Measurements from ENCODE around the gene RELA. TPM values are rescaled to one million over a fixed set of nuclear protein-coding genes. Genes with fewer than 3 reads are reported as not detected.

RELA gene
- total and polyA plus RNA-seq, 12 donors, result 28.9 to 55.2 (median 38.7) TPM

GRCh38 chr11:65636108-65637031, 26.3 kb downstream of the RELA start:
- intact Hi-C loops (cut with DNase I), result loop anchor here in 3 of 10 donors (10.0 kb wide), 3 partner anchors 58 to 348 kb away; partner anchors contain the start of gene SNX32 (in 1 of the 3)
- Histone ChIP-seq H3K27me3 (no peaks in the 10 kb centered on the region), H3K4me1 (peaks cover 21 to 46% (median 42%) of the 10 kb centered on the region in 9 donors), H3K9me3 (no peaks in the 10 kb centered on the region), H3K36me3 (peaks cover 14 to 70% (median 32%) of the 10 kb centered on the region in 9 donors), H3K4me3 (no peak overlapping the region), H3K27ac (peak overlapping the region in 8 of 10 donors; percentile 14 to 98 (median 95))
- ATAC-seq (no peak), DNase-seq (no peak)
- WGBS, 2 donors, result 94 to 96% methylated on average over 28 of the region's 28 CpGs
- TF ChIP-seq, protein P1, sequence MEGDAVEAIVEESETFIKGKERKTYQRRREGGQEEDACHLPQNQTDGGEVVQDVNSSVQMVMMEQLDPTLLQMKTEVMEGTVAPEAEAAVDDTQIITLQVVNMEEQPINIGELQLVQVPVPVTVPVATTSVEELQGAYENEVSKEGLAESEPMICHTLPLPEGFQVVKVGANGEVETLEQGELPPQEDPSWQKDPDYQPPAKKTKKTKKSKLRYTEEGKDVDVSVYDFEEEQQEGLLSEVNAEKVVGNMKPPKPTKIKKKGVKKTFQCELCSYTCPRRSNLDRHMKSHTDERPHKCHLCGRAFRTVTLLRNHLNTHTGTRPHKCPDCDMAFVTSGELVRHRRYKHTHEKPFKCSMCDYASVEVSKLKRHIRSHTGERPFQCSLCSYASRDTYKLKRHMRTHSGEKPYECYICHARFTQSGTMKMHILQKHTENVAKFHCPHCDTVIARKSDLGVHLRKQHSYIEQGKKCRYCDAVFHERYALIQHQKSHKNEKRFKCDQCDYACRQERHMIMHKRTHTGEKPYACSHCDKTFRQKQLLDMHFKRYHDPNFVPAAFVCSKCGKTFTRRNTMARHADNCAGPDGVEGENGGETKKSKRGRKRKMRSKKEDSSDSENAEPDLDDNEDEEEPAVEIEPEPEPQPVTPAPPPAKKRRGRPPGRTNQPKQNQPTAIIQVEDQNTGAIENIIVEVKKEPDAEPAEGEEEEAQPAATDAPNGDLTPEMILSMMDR (IDR thresholded peaks at IDR 0.05), result no peak

DNA sequence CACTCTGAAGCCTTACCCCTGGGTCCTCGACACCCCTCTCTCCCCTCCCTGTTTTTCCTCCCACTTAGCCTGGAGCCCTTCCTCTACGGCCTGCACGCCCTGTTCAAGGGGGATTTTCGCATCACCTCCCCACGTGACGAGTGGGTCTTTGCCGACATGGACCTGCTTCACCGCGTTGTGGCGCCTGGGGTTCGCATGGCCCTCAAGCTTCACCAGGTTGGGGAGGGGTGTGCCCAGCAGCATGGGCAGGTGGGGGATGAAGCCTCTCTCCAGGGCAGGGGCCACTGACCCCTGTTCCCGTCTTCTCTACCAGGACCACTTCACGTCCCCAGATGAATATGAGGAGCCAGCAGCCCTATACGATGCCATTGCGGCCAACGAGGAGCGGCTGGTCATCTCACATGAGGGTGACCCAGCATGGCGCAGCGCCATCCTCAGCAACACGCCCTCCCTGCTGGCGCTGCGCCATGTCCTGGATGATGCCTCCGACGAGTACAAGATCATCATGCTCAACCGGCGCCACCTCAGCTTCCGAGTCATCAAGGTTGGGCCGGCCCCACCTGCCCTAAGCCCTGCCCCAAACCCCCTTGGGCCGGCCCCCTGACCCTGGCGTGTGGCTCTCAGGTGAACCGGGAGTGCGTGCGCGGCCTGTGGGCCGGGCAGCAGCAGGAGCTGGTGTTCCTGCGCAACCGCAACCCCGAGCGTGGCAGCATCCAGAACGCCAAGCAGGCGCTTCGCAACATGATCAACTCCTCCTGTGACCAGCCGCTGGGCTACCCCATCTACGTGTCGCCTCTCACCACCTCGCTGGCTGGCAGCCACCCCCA, 27.6 kb downstream of the RELA start:
- TF ChIP-seq, protein P1 (IDR thresholded peaks at IDR 0.05), result no peak
- intact Hi-C loops (cut with DNase I), result loop anchor here in 3 of 10 donors (10.0 kb wide), 3 partner anchors 60 to 350 kb away; partner anchors contain the start of gene SNX32 (in 1 of the 3)
- H3K27ac ChIP-seq, result no peak overlapping the region
- H3K36me3 ChIP-seq, result peaks cover 14 to 73% (median 42%) of the 10 kb centered on the region in 9 donors
- ATAC-seq (no peak), DNase-seq (no peak)
- H3K9me3 ChIP-seq, result no peaks in the 10 kb centered on the region
- H3K27me3 ChIP-seq, result no peaks in the 10 kb centered on the region
- H3K4me3 ChIP-seq, result no peak overlapping the region
- peaks cover 9 to 39% (median 30%) of the 10 kb centered on the region in 9 donors for H3K4me1 ChIP-seq
- WGBS, 2 donors, result 94 to 95% methylated on average over 46 of the region's 46 CpGs

DNA sequence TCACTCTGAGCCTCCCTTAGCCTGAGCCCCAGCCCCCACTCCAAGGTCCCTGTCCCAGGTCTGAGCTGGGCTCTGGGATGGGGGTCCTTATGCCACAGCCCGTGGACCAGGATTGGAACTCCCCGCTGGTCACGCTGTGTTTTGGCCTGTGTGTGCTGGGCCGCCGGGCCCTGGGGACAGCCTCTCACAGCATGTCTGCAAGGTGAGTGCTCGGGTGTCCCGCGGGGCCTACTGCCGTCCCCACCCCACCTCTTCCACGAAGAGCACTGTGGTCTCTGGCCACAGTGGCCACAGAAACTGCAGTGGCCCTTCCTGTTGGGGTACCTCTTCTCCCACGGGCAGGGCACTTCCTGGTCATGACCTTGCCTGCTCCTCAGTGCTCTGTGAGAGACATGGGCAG, 28.3 kb downstream of the RELA start:
- intact Hi-C loops (cut with DNase I), result loop anchor here in 3 of 10 donors (10.0 kb wide), 3 partner anchors 60 to 350 kb away; partner anchors contain the start of gene SNX32 (in 1 of the 3)

More for the DNA sequence above, 28.3 kb downstream of the RELA start:
- Histone ChIP-seq H3K36me3 (peaks cover 14 to 79% (median 49%) of the 10 kb centered on the region in 9 donors), H3K27ac (no peak overlapping the region), H3K9me3 (no peaks in the 10 kb centered on the region), H3K4me3 (no peak overlapping the region), H3K27me3 (no peaks in the 10 kb centered on the region), H3K4me1 (peaks cover 5 to 38% (median 23%) of the 10 kb centered on the region in 9 donors)
- TF ChIP-seq, protein P1 (IDR thresholded peaks at IDR 0.05), result no peak
- no peak for DNase-seq
- ATAC-seq, result no peak
- 89 to 93% methylated on average over 11 of the region's 11 CpGs for WGBS, 2 donors
